ENCODE measurements around the gene CNPY4. TPM values are rescaled to one million over a fixed set of nuclear protein-coding genes. Genes with fewer than 3 reads are reported as not detected.

The CNPY4 gene
- total RNA-seq, 2 experiments from 2014 or later = 31.3 to 32.5 TPM

DNA sequence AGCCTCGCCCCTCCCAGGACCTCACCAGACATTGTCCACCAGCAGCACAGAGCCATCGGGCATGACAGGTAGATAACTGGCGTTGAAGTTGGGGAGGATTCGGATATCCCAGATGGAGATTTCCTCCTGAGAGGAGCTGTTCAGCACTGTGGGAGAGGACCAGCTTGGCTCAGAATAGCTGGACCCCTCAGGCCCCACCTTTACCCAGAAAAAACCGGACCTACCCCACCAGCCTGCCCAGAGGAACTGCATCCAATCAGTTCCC is 37.6 kb downstream of the CNPY4 start:
- Mint-ChIP-seq H3K4me1 (peaks cover 56% of the 10 kb centered on the region), H3K9me3 (no peaks in the 10 kb centered on the region), H3K4me3 (peak overlapping the region; percentile 54), H3K36me3 (ENCODE audit: low read depth) (peaks cover 53% of the 10 kb centered on the region), H3K27ac (peak overlapping the region; percentile 66), H3K27me3 (no peaks in the 10 kb centered on the region)
- ChIA-PET POLR2A (interaction anchor here (0.9 to 4.2 kb wide), 11 partner anchors 7 to 62 kb away, joined by 3 to 27 read pairs (median 5); partner anchors contain the start of genes AP4M1, GAL3ST4, LAMTOR4 and MCM7), CTCF (interaction anchor here (1.4 to 1.6 kb wide), 3 partner anchors 15 to 52 kb away, joined by 3 to 5 read pairs (median 4); no protein-coding TSS in a partner anchor)
- DNase-seq = no peak

DNA sequence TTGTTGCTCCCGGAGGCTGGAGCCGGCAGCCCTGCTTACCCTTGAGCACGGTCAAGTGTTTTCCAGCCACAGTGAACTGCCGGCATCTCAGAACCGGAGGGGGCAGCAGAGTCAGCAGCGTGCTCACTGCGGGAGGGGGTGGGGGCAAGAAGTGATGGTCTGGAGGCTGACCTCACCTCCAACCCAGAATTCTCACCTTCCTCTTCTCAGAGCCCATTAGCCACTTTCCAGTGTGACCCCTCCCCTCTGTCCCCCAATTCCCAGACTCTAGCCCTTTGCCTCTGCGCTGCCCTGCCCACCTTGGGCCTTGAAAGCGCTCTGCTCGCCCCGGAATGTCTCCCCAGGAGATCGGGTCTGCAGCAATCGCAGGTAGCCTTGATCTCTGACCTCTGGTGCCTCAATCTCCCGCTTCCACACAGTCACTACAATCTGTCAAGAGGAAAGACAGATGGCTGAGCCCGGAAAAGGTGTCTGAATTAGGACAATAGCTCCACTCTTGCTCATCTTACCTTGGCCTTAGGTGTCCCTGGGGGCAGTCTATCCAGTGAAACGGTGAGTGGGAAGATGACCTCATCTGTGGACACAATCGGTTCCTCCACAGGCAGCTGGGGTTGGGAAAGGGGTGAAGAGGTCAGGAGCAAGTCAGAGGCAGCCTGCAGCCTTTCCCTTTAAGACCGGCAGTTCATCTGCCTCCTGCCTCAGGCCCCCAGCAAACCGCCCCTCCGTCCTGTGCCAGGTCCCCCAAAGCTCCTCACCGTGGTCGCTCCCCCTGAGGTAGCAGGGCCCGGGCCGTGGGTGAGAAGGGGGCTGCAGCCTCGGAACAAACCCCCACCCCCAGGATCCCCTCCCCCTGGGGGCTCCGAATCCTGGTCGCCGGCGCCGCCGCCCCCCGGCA is 38.1 kb downstream of the CNPY4 start:
- peak overlapping the region; percentile 66 for H3K27ac Mint-ChIP-seq
- CTCF ChIA-PET = interaction anchor here (0.8 to 1.6 kb wide), 5 partner anchors 9 to 51 kb away, joined by 3 to 5 read pairs (median 3); partner anchors contain the start of genes GPC2 and LAMTOR4
- peaks cover 47% of the 10 kb centered on the region for H3K36me3 Mint-ChIP-seq (ENCODE audit: low read depth)
- no peak for DNase-seq
- peak overlapping the region; percentile 78 for H3K4me3 Mint-ChIP-seq
- H3K27me3 Mint-ChIP-seq = no peaks in the 10 kb centered on the region
- peaks cover 52% of the 10 kb centered on the region for H3K4me1 Mint-ChIP-seq
- H3K9me3 Mint-ChIP-seq = no peaks in the 10 kb centered on the region
- POLR2A ChIA-PET = interaction anchor here (0.6 to 4.2 kb wide), 16 partner anchors 8 to 287 kb away, joined by 3 to 27 read pairs (median 4); partner anchors contain the start of genes AP4M1, GAL3ST4, GPC2 and LAMTOR4

DNA sequence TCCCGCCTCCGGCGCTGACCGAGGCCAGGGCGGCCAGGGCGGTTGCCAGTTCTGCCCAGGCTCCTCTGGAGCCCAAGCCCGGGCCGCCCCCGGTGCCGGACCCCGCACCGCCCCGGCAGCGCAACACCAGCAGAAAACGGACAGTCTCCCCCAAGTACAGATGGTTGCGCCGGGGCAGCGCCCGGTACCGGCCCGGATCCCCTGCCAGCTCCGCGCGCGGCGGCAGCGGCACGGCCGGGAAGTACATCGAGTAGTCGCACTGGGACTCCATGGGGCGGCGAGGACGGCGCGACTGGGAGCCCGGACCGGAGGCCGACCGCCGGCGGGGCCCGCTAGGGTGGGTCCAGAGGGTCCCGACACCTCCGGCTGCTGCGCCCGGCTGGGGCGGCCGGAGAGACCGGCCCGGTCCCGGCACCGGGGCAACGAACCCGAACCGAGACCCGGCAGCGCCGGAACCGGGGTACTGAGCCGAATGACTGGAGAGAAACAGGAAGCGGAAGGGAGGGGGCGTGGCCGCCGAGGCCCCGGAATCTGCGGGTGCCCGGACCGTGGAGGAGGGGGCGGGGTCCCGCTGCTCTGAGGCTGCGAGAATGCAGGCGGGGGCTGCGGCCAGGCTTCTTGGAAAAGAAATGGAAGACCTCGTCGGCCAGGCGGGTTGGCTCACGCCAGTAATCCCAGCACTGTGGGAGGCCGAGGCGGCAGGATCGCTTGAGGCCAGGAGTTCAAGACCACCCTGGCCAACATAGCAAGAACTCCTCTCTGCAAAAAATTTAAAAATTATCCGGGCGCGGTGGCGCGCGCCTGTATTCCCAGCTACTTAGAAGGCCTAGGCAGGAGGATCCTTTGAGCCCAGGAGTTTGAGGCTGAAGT is 39.0 kb downstream of the CNPY4 start, which contains the start of gene TRAPPC14:
Gene TRAPPC14, minus strand, starts transcription at position 495 of the 870 bp plus-strand sequence. Its CDS starts 224 bp downstream, at position 271.
- Mint-ChIP-seq H3K27ac (peak within 1 kb of the TSS; percentile 75), H3K4me3 (peak within 1 kb of the TSS; percentile 78), H3K9me3 (no peaks in the 10 kb centered on the region), H3K4me1 (peaks cover 59% of the 10 kb centered on the region), H3K27me3 (no peaks in the 10 kb centered on the region), H3K36me3 (ENCODE audit: low read depth) (peaks cover 40% of the 10 kb centered on the region)
- DNase-seq = peak; percentile 93
- ChIA-PET POLR2A (interaction anchor here (0.6 to 4.2 kb wide), 13 partner anchors 9 to 287 kb away, joined by 3 to 27 read pairs (median 5); partner anchors contain the start of genes AP4M1, GAL3ST4, GPC2 and LAMTOR4), CTCF (interaction anchor here (0.6 to 1.5 kb wide), 7 partner anchors 10 to 60 kb away, joined by 3 to 4 read pairs (median 3); partner anchors contain the start of genes GPC2, LAMTOR4 and STAG3)

DNA sequence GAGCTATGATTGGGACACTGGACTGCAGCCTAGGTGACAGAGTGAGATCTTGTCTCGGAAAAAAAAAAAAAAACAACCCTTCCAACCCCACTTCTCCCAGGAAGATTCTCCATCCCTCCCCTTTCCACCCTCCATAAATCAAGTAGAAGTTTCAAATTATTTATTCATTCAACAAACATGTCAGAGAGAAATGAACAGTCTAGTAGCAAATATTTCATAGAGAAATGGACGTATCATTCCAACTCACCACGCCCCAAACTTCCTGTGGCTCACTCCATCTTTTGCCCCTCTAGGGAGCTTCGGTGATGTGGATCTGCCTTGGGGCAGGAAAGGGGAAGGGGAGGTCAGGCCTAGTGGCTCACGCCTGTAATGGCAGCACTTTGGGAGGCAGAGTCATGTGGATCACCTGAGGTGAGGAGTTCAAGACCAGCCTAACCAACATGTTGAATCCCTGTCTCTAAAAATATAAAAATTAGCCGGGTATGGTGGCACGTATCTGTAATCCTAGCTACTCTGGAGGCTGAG is 39.7 kb downstream of the CNPY4 start:
- Mint-ChIP-seq H3K4me1 (peaks cover 60% of the 10 kb centered on the region), H3K4me3 (peak overlapping the region; percentile 74), H3K27ac (peak overlapping the region; percentile 75), H3K36me3 (ENCODE audit: low read depth) (peaks cover 33% of the 10 kb centered on the region), H3K27me3 (no peaks in the 10 kb centered on the region), H3K9me3 (no peaks in the 10 kb centered on the region)
- CTCF ChIA-PET = interaction anchor here (0.6 to 1.5 kb wide), 4 partner anchors 10 to 59 kb away, joined by 3 read pairs; partner anchors contain the start of genes GPC2, LAMTOR4 and STAG3
- no peak for DNase-seq
- POLR2A ChIA-PET = interaction anchor here (1.1 to 4.2 kb wide), 5 partner anchors 8 to 58 kb away, joined by 3 to 27 read pairs (median 20); partner anchors contain the start of genes AP4M1, GAL3ST4, GPC2 and LAMTOR4

DNA sequence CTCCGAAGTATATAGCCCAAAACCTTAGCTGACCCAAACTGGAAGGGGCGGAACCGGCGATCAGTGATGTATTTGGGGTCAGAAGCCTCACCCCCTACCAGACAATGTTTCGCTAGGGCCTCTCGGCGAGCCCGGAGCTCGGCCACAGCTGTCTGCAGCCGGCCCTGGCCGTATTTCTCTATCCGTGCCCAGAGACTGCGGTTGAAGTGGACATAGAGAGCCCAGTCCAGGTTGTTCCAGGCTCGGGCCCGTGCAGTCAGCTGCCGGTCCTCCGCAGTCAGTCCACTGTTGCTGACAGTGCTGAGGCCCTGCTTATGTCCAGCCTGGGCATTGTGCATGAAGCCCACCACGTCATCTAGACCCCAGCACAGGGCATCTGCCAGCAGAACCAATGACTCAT is 40.6 kb downstream of the CNPY4 start:
- peaks cover 59% of the 10 kb centered on the region for H3K4me1 Mint-ChIP-seq
- no peaks in the 10 kb centered on the region for H3K9me3 Mint-ChIP-seq
- H3K27ac Mint-ChIP-seq = no peak overlapping the region
- POLR2A ChIA-PET = interaction anchor here (0.5 to 4.2 kb wide), 3 partner anchors 10 to 86 kb away, joined by 3 to 21 read pairs (median 20); partner anchors contain the start of gene LAMTOR4
- CTCF ChIA-PET = interaction anchor here (1.4 kb wide), 1 partner anchor 58 kb away, joined by 3 read pairs; no protein-coding TSS in a partner anchor
- no peak for DNase-seq
- no peaks in the 10 kb centered on the region for H3K27me3 Mint-ChIP-seq
- H3K36me3 Mint-ChIP-seq (ENCODE audit: low read depth) = peaks cover 25% of the 10 kb centered on the region
- H3K4me3 Mint-ChIP-seq = no peak overlapping the region

DNA sequence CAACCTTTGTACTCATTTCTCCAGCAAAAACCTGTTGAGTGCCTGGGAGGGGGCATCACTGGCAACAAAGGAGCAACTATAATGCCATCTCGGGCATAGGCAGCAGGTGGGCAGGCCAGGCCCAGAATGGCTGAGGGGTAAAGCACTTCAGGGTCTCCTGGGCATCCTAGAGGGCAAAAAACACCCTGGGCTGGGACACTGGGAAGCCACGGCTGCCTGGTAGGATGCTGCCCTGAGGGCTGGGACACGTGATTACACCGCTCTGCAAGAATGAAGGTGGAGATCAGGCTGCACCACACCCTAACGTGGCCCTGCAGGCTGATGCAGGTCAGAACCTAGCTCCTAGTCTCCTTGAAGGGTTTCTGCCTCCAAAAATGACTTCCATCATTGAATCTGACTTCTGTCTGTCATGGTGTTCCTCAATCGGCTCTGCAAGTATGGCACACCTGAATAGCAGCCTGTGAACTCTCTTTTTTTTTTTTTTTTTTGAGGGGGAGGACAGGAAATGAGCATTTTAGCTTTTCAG is 43.6 kb downstream of the CNPY4 start:
- POLR2A ChIA-PET = interaction anchor here (1.0 to 1.3 kb wide), 3 partner anchors 9 to 267 kb away, joined by 3 to 5 read pairs (median 4); partner anchors contain the start of gene LAMTOR4
- no peaks in the 10 kb centered on the region for H3K9me3 Mint-ChIP-seq
- peaks cover 16% of the 10 kb centered on the region for H3K27me3 Mint-ChIP-seq
- no peaks in the 10 kb centered on the region for H3K36me3 Mint-ChIP-seq (ENCODE audit: low read depth)
- no peak overlapping the region for H3K4me3 Mint-ChIP-seq
- peak overlapping the region; percentile 73 for H3K27ac Mint-ChIP-seq
- peaks cover 61% of the 10 kb centered on the region for H3K4me1 Mint-ChIP-seq
- peak; percentile 39 for DNase-seq
- CTCF ChIA-PET = interaction anchor here (0.6 to 1.3 kb wide), 7 partner anchors 14 to 202 kb away, joined by 3 to 11 read pairs (median 4); partner anchors contain the start of genes GPC2 and LAMTOR4

DNA sequence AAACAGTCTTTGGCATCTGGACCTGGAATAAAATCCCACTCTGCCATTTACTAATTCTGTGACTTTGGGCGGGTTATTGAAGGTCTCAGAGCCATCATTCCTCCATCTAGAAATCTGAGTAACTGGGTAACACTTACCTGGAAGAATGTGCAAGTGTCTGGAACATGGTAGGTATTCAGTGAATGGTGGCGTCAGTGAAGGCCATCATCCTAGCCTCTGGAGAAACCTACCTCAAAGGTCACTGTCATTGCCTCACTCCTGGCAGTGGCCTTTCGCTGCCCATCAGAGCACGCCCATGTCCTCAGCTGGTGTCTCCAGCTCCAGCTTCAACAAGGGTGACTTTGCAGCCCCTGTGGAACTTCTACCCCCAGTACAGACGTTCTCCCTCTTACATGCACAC is 44.4 kb downstream of the CNPY4 start:
- DNase-seq = no peak
- ChIA-PET CTCF (interaction anchor here (0.6 to 1.3 kb wide), 7 partner anchors 13 to 201 kb away, joined by 3 to 11 read pairs (median 4); partner anchors contain the start of genes GPC2 and LAMTOR4), POLR2A (interaction anchor here (0.6 to 1.3 kb wide), 3 partner anchors 15 to 266 kb away, joined by 3 to 5 read pairs (median 3); partner anchors contain the start of gene LAMTOR4)
- peaks cover 67% of the 10 kb centered on the region for H3K4me1 Mint-ChIP-seq
- H3K9me3 Mint-ChIP-seq = no peaks in the 10 kb centered on the region
- peaks cover 22% of the 10 kb centered on the region for H3K27me3 Mint-ChIP-seq
- no peak overlapping the region for H3K4me3 Mint-ChIP-seq
- H3K36me3 Mint-ChIP-seq (ENCODE audit: low read depth) = no peaks in the 10 kb centered on the region
- peak overlapping the region; percentile 73 for H3K27ac Mint-ChIP-seq

DNA sequence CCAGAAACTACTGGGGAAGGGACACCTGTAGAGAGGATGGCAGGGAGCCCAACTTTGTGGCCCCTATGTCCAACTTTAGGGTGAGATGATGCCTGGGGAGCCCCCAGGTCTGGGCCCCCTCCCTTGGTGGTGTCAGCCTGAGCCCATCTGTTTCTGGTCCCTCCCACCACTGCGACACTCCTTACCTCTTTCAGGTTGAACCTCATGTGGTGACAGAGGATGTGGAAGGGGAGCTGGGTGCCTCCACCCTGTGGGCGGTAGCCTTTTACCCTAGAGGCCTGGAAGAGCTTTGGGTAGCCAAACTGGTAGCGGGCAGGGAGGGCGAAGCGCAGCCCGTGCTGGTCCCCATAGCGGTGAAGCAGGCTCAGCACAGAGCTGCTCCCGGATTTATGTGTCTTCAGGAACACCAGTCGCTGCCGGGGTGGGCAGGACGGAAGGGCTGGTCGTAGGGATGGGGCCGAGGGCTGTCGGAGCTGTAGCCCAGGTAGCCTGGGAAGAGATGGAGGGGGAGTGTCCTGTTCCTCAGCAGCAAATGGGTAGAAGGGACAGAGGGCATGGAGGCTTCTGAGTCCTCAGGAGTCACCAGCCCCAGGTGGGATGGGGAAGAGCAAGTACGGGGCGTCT is 47.0 kb downstream of the CNPY4 start:
- Mint-ChIP-seq H3K27me3 (peaks cover 33% of the 10 kb centered on the region), H3K9me3 (no peaks in the 10 kb centered on the region), H3K4me3 (peak overlapping the region; percentile 41), H3K4me1 (peaks cover 79% of the 10 kb centered on the region), H3K27ac (peak overlapping the region; percentile 81), H3K36me3 (ENCODE audit: low read depth) (no peaks in the 10 kb centered on the region)
- CTCF ChIA-PET = interaction anchor here (0.9 to 2.6 kb wide), 7 partner anchors 11 to 34 kb away, joined by 3 to 10 read pairs (median 4); partner anchors contain the start of genes GPC2, LAMTOR4 and STAG3
- POLR2A ChIA-PET = interaction anchor here (0.7 to 4.4 kb wide), 9 partner anchors 9 to 263 kb away, joined by 3 to 30 read pairs (median 4); partner anchors contain the start of genes GPC2, LAMTOR4, STAG3 and TRAPPC14
- DNase-seq = peak; percentile 60

DNA sequence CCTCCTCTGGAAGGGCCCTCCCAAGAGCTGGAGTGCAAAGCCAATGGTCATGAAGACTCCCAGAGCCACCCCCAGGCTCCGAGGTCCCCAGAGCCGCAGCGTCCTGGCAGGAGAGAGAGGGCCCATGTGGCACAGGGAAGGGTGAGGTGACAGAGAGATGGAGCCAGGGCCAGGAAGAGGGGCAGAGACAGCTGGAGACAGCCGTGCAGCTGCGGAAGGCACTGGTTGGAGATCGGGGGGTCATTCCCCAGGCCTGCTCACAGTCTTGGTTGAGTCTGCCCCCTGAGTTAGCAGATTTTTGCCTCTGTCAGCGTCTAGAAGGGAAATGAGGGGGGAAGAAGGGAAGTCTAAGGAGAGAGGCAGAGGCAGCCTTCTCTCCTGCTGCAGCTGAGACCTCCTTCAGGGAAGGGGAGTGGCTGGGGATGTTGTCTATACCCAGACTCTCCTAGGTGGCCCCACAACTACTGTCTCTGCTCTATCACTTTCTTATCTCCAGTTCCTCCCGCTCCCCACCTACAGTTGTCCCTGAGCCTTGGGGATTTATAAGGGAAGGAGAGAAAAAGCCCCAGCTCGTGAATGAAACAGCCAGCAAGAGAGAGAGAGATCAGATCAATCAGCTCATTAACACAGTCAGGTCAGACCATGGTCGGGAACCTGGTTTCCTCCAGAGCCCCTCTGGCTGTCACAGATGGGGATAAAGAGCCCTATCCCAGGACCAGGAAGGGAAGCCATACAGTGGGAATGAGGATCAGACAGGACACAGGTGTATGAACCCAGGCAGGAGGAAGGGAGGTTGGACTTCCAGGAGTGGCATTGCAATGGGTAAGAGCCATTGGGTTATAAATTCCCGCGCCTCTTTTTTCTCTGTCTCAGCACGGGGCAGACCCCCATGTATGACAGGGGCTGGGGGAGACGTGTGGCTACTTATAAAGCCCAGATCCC is 47.8 kb downstream of the CNPY4 start:
- ChIA-PET POLR2A (interaction anchor here (0.7 to 4.4 kb wide), 10 partner anchors 8 to 262 kb away, joined by 3 to 30 read pairs (median 4); partner anchors contain the start of genes GPC2, LAMTOR4, STAG3 and TRAPPC14), CTCF (interaction anchor here (0.5 to 2.6 kb wide), 7 partner anchors 10 to 84 kb away, joined by 3 to 10 read pairs (median 5); partner anchors contain the start of genes GPC2, LAMTOR4 and STAG3)
- peak overlapping the region; percentile 4 for H3K27ac Mint-ChIP-seq
- peaks cover 81% of the 10 kb centered on the region for H3K4me1 Mint-ChIP-seq
- no peak for DNase-seq
- peak overlapping the region; percentile 58 for H3K4me3 Mint-ChIP-seq
- no peaks in the 10 kb centered on the region for H3K36me3 Mint-ChIP-seq (ENCODE audit: low read depth)
- peaks cover 37% of the 10 kb centered on the region for H3K27me3 Mint-ChIP-seq
- H3K9me3 Mint-ChIP-seq = no peaks in the 10 kb centered on the region

DNA sequence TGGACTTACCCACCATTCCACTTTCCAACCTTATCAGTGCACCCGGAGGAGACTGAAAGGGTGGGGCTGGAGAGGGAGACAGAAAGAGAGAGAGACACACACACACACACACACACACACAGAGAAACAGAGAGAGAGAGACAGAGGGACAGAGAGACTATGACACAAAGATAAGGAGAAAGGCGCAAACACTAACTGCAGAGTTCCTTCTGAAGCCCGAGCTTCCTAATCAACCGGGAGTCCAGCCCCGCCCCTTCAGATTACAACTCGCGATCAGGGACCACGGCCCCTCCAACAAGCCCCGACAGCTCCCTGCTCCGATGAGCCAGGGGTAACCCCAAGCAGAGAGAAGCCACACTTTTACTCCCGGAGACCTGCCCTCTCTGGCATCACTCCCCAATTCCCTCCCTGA is 48.5 kb downstream of the CNPY4 start:
- peaks cover 37% of the 10 kb centered on the region for H3K27me3 Mint-ChIP-seq
- CTCF ChIA-PET = interaction anchor here (1.0 to 2.6 kb wide), 4 partner anchors 9 to 35 kb away, joined by 3 to 10 read pairs (median 4); partner anchors contain the start of genes GPC2 and STAG3
- H3K36me3 Mint-ChIP-seq (ENCODE audit: low read depth) = no peaks in the 10 kb centered on the region
- H3K4me3 Mint-ChIP-seq = peak overlapping the region; percentile 58
- peak overlapping the region; percentile 11 for H3K27ac Mint-ChIP-seq
- H3K4me1 Mint-ChIP-seq = peaks cover 76% of the 10 kb centered on the region
- DNase-seq = no peak
- H3K9me3 Mint-ChIP-seq = no peaks in the 10 kb centered on the region
- POLR2A ChIA-PET = interaction anchor here (1.0 to 4.4 kb wide), 3 partner anchors 10 to 54 kb away, joined by 3 to 30 read pairs (median 27); partner anchors contain the start of genes GPC2, STAG3 and TRAPPC14

Measured in activated CD4-positive, alpha-beta memory T cell treated with anti-CD3 and anti-CD28 coated beads, Interleukin-2, amount 10 ng/mL, durations not matched to agents 7 days and 5 days (primary cell).